GM20000 (cell line): Measurements from ENCODE around the gene C1orf159.
"Not testable (repeated sequence)": the region's sequence is repeated elsewhere in the genome, so short reads cannot be mapped to it uniquely, and the experiment has no call there.

Experiments used
- DNase-seq: peaks from one replicate; pipeline ENCODE4 v3.0.0; 2012; ENCODE audit warnings: low spot score
- CTCF ChIP-seq: IDR thresholded peaks from 2 replicates; pipeline ENCODE4 v1.5.1; 2012; ENCODE audit warnings: mild to moderate bottlenecking, control low read depth; ENCODE audit errors: extremely low read depth, missing control alignments

Gene C1orf159

GRCh38 chr1:1067860-1068516 lies 47.9 kb downstream of the C1orf159 start:
- DNase-seq = no peak
- TF ChIP-seq CTCF = no peak

GRCh38 chr1:1067284-1067859 lies 48.5 kb downstream of the C1orf159 start:
- DNase-seq = no peak
- no peak for TF ChIP-seq CTCF

GRCh38 chr1:1066403-1067283 lies 49.2 kb downstream of the C1orf159 start:
- no peak for TF ChIP-seq CTCF
- DNase-seq = no peak

GRCh38 chr1:1065940-1066304 lies 50.0 kb downstream of the C1orf159 start:
- DNase-seq = not testable (repeated sequence)

- no peak for TF ChIP-seq CTCF
These were observed 50.5 kb downstream of the C1orf159 start for GRCh38 chr1:1065265-1065939.

GRCh38 chr1:1063945-1064831 lies 51.7 kb downstream of the C1orf159 start:
- TF ChIP-seq CTCF = peak; percentile 99
- peak; percentile 95 for DNase-seq

More at GRCh38 chr1:1065265-1065939, 50.5 kb downstream of the C1orf159 start:
- no peak for DNase-seq
